Middle frontal gyrus (tissue), 1 donor: ENCODE data around the gene RINL.
"Not testable (repeated sequence)": the region's sequence is repeated elsewhere in the genome, so short reads cannot be mapped to it uniquely, and the experiment has no call there.

Experiments
- DNase-seq: peaks from one replicate; pipeline ENCODE4 v3.0.0-alpha.2; 2015; ENCODE audit warnings: low spot score; ENCODE audit errors: extremely low spot score

The RINL gene

DNA sequence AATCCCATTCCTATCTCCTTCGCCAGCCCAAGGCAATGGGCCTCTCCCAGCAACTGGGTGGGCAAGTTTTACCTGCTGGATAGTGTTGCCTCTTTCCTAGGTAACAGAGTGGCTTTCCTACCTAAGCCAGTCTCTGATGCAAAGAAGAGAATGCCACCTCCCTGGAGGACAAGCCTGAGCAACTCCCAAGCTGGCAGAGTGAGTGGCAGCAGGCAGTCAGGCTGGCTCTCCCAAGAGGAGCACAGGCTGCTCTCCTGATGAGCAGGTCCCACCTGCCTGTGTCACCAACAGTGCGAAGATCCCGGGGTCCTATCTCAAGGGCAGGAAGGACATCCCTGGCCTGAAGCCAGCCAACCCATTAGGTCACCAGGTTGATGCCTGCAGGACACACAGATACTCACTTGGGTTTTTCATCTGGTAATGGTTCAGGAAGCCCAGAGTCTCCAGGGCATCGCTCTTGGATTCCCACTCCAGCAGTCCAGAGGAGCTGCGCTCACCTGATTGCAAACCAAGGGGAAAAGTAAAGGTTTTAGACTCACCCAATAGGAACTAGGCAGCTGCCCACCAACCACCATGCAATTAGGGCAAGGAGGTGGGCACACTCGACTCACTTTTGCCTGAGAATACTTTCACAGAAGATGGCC, 41.0 kb downstream of the RINL start:
- DNase-seq = no peak

DNA sequence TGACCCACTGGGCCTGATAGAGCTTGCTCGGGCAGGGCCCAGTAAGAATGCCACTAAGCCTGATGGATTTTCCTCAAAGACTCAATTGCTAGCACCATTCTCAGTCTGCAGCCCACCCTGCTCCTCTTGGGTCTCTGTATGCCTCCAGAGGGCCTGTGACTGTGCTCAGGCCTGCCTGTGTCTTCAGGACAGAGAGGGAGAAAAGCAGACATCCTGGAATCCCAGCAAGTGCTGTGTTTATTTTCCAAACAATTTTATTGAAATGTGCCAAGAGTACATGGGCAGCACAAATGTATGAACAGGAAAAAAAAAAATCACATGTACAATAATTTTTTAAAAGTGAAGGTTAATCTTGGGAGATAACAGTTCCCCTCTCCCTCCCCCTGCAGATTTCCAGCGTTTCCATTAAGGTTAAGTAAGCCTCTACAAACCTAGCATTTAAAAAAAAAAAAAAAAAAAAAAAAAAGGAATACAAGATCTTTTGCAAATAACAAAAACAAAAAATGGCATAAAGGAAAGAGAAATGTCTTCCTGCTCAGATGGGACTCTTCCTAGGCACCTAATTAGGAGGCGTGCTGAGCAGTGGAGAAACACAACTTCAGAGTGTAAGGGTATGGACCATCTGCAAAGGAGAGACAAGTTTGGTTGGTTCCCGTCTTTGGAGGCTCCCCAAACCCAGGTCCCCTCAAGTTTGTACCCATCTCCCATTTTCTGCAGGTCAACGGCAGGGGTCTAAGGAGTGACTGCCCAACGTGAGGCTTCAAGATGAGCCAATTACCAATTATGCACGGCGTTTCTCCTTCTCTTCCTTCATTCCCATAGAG, 41.7 kb downstream of the RINL start:
- no peak for DNase-seq

DNA sequence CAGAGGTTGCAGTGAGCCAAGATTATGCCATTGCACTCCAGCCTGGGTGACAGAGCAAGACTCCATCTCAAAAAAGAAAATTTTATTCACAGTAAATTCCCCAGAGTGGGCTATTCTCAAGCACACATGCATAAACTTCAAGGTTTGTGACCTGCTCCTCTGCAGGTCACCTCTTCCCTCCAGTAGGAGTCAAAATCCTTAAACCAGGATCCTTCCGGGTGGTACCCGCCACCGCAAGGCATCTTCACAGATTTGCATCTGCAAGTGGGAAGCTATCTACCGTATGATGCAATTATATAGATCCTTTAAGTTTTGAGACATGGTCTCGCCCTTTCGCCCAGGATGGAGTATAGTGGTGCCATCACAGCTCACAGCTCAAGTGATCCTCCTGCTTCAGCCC, 43.5 kb downstream of the RINL start:
- no peak for DNase-seq

DNA sequence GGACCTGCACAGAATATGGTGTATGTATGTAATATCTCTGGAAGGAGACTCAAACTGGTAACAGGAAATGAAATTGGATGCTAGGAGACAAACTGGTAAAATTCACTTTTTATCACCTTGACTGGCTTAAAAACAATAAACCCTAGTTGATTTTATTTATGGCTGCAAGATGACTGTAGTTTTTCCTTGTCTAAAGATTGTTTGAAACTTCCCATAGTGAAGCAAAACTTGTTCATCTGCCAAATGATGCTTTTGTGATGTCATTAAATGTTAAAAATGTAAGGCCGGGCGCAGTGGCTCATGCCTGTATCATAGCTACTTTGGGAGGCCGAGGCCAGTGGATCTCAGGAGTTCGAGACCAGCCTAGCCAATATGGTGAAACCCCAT, 44.0 kb downstream of the RINL start:
- no peak for DNase-seq

DNA sequence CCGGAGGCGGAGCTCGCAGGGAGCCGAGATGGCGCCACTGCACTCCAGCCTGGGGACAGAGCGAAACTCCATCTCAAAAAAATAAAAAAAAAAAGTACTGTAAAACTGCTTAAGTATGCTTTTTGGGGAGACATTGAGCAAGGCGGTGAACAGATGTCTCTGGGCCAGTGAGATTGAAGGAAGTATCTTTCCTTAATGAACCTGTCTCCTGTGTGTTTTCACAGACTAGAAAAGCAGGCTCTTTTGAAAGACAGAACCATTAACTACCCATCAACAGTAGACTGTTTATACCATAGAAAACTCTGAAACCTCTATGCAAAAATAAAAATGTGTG, 45.0 kb downstream of the RINL start:
- DNase-seq = no peak

DNA sequence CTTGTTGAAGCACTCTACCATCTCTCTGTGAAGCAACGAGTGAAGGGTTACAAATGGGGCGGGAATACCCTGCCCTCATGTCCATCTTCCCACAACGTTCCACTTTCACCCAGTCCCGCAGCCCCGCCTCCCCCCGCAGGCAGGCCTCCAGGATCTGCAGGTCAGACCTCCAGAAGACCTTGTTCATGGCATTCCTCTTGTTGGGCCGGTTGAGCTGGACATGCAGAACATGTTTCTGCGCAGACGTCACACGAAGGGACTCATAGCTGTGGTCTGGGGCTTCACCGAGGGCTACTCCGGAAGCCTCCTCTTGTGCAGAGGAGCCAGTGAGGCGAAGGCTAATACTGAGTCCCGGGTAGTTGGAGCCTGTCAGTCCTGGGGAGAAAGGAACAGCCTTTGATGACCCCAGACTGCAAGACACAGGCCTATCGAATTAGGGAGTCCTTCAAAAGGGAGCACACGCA, 46.9 kb downstream of the RINL start:
- DNase-seq = no peak

DNA sequence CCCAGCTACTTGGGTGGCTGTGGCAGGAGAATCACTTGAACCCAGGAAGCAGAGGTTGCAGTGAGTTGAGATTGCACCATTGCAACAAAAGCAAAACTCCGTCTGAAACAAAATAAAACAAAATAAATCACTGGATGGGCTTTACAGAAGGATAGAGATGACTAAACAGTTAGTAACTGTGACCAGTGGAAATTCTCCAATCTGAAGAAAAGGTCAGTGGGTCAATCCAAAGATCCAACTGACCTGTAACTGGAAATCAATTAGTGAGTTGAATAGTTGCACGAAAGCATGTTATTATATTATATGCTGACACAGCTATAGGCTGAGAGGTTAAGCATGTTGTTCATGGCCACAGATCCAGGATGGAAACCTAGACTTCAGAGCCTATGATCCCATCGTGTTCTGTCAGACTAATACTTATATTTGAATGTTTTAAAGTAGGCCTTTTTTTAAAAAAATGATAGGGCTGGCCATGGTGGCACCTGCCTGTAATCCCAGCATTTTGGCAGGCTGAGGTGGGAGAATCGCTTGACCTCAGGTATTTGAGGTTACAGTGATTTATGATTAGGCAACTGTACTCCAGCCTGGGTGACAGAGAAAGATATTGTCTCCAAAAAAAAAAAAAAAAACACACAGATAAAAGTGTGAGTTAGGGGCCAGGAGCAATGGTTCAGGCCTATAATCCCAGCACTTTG, 47.9 kb downstream of the RINL start:
- no peak for DNase-seq

DNA sequence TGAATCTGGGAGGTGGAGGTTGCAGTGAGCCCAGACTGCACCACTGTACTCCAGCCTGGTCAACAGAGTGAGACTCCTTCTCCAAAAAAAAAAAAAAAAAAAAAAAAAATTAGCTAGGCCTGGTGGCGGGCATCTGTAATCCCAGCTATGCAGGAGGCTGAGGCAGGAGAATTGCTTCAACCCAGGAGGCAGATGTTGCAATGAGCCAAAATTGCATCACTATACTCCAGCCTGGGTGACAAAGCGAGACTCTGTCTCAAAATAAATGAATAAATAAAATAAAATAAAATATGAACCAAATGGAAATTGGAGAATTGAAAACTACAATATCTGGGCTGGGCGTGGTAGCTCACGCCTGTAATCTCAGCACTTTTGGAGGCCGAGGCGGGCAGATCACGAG, 48.9 kb downstream of the RINL start:
- not testable (repeated sequence) for DNase-seq

DNA sequence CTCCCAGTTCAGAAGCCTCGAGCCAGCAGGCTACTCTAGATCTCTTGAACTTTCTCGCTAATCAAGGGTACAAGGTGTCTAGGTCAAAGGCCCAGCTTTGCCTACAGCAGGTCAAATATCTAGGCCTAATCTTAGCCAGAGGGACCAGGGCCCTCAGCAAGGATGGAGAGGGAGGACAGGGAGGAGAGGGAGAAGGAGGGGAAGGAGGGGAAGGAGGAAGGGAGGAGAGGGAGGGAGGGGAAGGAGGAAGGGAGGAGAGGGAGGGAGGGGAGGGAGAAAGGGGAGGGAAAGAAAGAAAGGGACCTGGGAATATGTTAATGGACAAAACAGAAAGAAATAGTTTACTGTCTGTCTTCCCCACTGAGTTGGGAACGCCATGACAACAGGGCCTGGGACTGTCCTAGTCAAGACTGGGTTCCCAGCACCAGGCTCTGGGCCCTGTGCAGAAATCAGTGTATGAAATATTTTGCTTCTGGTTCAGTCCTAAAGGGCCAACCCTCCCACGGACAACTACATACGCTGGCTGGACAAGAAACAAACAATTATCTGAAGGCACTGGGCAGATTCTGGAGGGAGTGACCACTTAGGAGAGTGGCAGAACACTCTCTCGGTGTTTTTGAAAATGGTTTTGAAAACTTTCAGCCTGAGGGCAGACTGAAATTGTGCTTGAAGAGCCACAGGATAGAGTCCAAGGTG, 51.1 kb downstream of the RINL start:
- no peak for DNase-seq

DNA sequence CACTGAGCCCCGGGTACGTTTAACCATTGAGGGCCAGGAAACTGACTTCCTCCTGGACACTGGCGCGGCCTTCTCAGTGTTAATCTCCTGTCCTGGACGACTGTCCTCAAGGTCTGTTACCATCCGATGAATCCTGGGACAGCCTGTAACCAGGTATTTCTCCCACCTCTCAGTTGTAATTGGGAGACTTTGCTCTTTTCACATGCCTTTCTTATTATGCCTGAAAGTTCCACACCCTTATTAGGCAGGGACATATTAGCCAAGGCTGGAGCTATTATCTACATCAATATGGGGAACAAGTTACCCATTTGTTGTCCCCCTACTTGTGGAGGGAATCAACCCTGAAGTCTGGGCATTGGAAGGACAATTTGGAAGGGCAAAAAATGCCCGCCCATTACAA, 52.1 kb downstream of the RINL start:
- DNase-seq = not testable (repeated sequence)

DNA sequence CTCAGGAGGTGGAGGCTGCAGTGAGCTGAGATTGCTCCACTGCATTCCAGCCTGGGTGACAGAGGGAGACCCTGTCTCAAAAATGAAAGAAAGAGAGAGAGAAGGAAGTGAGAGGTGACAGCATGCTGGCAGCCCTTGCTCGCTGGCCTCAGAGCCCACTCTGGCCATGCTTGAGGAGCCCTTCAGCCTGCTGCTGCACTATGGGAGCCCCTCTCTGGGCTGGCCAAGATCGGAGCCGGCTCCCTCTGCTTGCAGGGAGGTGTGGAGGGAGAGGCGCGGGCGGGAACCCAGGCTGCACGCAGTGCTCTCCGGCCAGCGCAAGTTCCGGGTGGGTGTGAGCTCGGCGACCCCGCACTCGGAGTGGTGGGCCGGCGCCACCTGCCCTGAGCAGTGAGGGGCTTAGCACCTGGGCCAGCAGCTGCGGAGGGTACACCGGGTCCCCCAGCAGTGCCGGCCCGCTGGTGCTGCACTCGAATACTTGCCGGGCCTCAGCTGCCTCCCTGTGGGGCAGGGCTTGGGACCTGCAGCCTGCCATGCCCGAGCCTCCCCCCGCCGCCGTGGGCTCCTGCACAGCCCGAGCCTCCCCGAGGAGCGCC, 56.7 kb downstream of the RINL start:
- DNase-seq = not testable (repeated sequence)

DNA sequence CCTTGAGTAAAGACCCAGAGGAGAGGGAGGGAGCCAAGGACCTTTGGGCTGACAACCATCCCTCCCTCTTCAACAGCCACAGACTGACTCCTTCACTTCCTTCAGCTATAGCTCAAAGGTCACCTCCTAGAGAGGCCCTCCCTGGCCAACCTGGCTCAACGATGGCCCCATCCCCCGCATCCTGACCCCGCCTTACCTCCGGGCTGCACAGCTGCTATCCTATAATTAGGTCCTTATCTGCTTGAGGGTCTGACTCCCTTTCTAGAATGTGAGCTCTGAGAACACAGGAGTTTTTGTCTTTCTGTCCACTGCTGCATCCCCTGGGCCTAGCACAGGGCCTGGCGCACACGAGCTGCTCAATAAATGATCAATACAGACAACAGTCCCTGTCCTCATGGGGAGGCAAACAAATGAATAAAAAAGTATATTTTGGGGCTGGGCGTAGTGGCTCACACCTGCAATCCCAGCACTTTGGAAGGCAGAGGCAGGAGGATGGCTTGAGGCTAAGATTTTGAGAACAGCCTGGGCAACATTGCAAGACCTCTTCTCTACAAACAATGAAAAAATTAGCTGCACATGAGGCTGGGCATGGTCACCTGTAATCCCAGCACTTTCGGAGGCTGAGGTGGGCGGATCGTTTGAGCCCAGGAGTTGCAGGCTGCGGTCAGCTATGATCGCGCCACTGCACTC, 58.7 kb downstream of the RINL start:
- DNase-seq = no peak
